Gastroesophageal sphincter (tissue), 3 donors: ENCODE data around the gene ZCCHC24.

Experiments
- EP300 ChIP-seq: sonication (generic); formaldehyde crosslinking; IDR thresholded peaks from one replicate; pipeline ENCODE4 v1.6.1; 2017; ENCODE audit warnings: antibody characterized with exemption, mild to moderate bottlenecking
- POLR2A ChIP-seq, 2 donors: fragments of 450-650 bp; IDR thresholded peaks; one replicate each; pipeline ENCODE4 v1.6.1; 2017; ENCODE audit warnings: antibody characterized with exemption in 2 of 2, mild to moderate bottlenecking in 2 of 2, moderate library complexity in 1 of 2
- POLR2AphosphoS5 ChIP-seq: sonication (generic); formaldehyde crosslinking; IDR thresholded peaks from one replicate; pipeline ENCODE4 v1.6.1; 2017; ENCODE audit warnings: antibody characterized with exemption
- TF ChIP-seq, protein P1 (sequence below), 4 experiments: fragments of 200-600 bp in 2 of 4; fragments of 450-650 bp in 2 of 4; sonication (generic) in 1 of 4; IDR thresholded peaks; one replicate each; pipeline ENCODE4 v1.5.1; 2017 to 2019; ENCODE audit warnings: antibody characterized with exemption in 4 of 4, mild to moderate bottlenecking in 2 of 4, moderate library complexity in 2 of 4

DNA sequence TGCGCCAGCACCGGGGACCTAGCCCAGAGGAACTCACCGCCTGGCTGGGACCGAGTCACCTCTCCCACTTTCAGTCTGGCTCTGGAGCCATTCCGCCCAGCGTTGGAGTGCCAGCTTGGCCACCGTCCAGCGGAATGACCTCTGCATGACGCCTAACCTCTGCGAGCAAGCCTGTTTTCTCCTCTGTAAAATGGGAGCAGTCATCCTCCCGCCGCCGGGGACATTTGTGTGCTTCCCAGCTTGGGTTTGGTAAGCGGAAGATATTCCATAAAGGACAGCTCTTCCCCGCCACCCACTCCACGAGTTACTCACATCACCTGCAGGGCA lies 1.3 kb upstream of the ZCCHC24 start:
- TF ChIP-seq, protein P1, sequence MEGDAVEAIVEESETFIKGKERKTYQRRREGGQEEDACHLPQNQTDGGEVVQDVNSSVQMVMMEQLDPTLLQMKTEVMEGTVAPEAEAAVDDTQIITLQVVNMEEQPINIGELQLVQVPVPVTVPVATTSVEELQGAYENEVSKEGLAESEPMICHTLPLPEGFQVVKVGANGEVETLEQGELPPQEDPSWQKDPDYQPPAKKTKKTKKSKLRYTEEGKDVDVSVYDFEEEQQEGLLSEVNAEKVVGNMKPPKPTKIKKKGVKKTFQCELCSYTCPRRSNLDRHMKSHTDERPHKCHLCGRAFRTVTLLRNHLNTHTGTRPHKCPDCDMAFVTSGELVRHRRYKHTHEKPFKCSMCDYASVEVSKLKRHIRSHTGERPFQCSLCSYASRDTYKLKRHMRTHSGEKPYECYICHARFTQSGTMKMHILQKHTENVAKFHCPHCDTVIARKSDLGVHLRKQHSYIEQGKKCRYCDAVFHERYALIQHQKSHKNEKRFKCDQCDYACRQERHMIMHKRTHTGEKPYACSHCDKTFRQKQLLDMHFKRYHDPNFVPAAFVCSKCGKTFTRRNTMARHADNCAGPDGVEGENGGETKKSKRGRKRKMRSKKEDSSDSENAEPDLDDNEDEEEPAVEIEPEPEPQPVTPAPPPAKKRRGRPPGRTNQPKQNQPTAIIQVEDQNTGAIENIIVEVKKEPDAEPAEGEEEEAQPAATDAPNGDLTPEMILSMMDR (IDR thresholded peaks at IDR 0.05), result peak in 1 of 4 experiments; percentile 5
- TF ChIP-seq POLR2A (IDR thresholded peaks at IDR 0.05), result no peak
- no peak for TF ChIP-seq EP300
- TF ChIP-seq POLR2AphosphoS5, result peak; percentile 67
